SK-MEL-5 (cell line): ENCODE measurements around the gene AAMDC. TPM values are rescaled to one million over a fixed set of nuclear protein-coding genes. Genes with fewer than 3 reads are reported as not detected.
"Not testable (repeated sequence)": the region's sequence is repeated elsewhere in the genome, so short reads cannot be mapped to it uniquely, and the experiment has no call there.

ENCODE experiments used
- DNase-seq: peaks from one replicate; pipeline ENCODE4 v3.0.0-alpha.2; 2016; ENCODE audit warnings: low read depth, low spot score
- in situ Hi-C: cut with HindIII; loops from 2 replicates; pipeline ENCODE4 v1.10.0; 2016; ENCODE audit warnings: low sequenced_read_pairs, high pct_unique_total_duplicates, low pct_unique_long_range_greater_than_20kb
- small RNA-seq, 2 experiments: library from RNA; depleted of rRNA; stranded (forward); fragments of <200 nt; gene quantifications; one replicate each; pipeline ENCODE3, GENCODE V24; 2014
- total RNA-seq: library from RNA; depleted of rRNA; stranded (reverse); fragments of >200 nt; shearing (Covaris generic); gene quantifications from 2 replicates; pipeline ENCODE4 v1.2.3, GENCODE V29; 2014; rRNA removed

Gene AAMDC
- total RNA-seq, 1 experiment from 2014 or later: 7.3 TPM

DNA sequence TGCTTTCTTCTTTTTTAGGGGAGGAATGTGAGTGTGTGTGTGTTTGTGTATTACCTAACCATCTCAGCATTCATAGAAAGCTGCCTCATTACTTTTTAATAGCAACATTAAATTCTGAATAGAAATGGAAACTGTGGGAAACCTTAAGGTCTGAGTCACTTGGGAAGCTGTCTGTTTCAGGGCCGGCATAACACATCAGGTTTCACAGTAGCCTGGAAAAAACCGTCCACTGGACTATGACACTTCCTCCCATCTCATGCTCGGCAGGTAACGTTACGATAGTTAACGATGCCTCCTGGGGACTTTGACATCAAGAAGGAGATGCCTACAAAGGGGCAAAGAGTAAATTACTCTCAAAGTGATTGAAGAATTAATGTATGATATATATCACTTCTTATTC lies 89.9 kb downstream of the AAMDC start:
- in situ Hi-C loops: not testable (repeated sequence)

DNA sequence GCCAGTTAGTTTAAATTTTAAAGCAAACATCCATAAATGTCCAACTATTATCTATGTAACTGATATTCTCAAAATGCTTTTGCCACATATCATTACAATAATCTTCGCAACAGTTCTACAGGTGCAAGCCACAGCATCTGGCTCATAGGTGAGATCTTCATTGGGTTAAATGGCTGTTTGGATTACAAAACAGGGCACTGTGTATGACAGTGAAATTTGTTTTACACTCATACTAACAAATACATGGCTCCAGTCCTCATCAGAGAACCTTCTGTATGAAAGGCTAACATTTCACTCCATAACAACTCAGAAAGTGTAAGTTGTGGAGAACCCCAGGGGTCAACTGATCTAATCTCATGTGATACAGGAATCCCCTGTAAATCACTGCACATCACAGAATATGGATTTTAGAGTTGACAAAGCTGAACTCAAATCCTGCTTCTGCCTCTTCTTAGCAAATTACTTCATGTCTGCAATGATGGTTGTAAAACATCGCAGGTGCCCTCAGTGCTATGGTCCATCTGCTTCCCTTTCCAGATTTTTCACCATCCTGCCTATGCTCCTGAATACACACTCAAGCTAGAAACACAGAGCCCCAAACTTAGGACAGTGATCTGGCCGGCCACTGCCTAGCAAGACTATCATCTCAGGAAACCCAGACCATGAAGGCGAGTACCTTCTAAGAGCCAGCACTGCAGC lies 92.8 kb downstream of the AAMDC start:
- DNase-seq: not testable (repeated sequence)

More for the DNA sequence above, 89.9 kb downstream of the AAMDC start:
- not testable (repeated sequence) for DNase-seq

GRCh38 chr11:77914307-77914791 lies 93.4 kb downstream of the AAMDC start:
- DNase-seq, in situ Hi-C loops: not testable (repeated sequence)

More for the DNA sequence above, 92.8 kb downstream of the AAMDC start:
- in situ Hi-C loops: not testable (repeated sequence)

GRCh38 chr11:77917713-77918112 lies 96.8 kb downstream of the AAMDC start:
- in situ Hi-C loops, DNase-seq: not testable (repeated sequence)

Small RNA genes within 50 kb of the gene (small RNA-seq; reads per million reads assigned to genes)
- gene AP002812.4: 0 reads per million in 2 experiments

Other genes with a start within 250 kb of the AAMDC start
- 0.67 and 1.4 TPM in 2 replicates for gene AQP11, start 231.2 kb upstream of the AAMDC start, total RNA-seq
- gene CLNS1A, start 183.3 kb upstream of the AAMDC start, total RNA-seq: 219 and 224 TPM in 2 replicates
- gene RSF1, start 422 bp upstream of the AAMDC start, total RNA-seq: 12.1 and 12.3 TPM in 2 replicates
- 28.7 and 30.3 TPM in 2 replicates for gene INTS4, start 173.5 kb downstream of the AAMDC start, total RNA-seq
- gene KCTD14, start 202.1 kb downstream of the AAMDC start, total RNA-seq: 0.80 TPM in 1 of 2 replicates, not detected in the other
- gene THRSP, start 242.7 kb downstream of the AAMDC start, total RNA-seq: not detected in 2 replicates